Tibial nerve (tissue), 4 donors: ENCODE results near the gene EGFR.

ENCODE experiments used
- EP300 ChIP-seq, 2 donors: sonication (generic); formaldehyde crosslinking; IDR thresholded peaks; one replicate each; pipeline ENCODE4 v1.6.1; 2017; ENCODE audit warnings: antibody characterized with exemption in 2 of 2, mild to moderate bottlenecking in 1 of 2
- TF ChIP-seq, protein P1 (sequence below), 5 experiments: fragments of 200-600 bp in 3 of 5; fragments of 450-650 bp in 2 of 5; sonication (generic) in 3 of 5; IDR thresholded peaks; one replicate each; pipeline ENCODE4 v1.5.1; 2016 to 2019; ENCODE audit warnings: antibody characterized with exemption in 5 of 5, mild to moderate bottlenecking in 3 of 5, moderate library complexity in 2 of 5

DNA sequence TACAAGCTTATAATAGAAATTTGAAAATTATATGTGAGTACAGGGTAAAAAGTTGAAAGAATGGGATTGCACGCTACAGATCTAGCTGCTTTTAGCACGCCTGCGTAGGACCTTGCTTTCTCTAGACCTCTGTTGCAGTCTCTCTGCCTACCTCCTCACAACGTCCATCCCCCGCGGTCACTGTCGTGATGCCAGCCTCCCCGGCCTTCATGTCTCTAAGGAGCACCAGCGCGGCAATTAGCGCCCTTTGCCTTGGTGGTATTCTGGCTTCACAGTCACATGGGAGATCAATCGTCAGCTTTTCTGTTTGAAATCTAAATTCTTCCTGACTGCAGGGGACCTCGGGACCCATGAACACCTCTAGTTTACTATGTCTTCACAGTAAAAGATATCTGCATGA is 131.3 kb downstream of the EGFR start:
- no peak for TF ChIP-seq EP300 (IDR thresholded peaks at IDR 0.05)
- TF ChIP-seq, protein P1, sequence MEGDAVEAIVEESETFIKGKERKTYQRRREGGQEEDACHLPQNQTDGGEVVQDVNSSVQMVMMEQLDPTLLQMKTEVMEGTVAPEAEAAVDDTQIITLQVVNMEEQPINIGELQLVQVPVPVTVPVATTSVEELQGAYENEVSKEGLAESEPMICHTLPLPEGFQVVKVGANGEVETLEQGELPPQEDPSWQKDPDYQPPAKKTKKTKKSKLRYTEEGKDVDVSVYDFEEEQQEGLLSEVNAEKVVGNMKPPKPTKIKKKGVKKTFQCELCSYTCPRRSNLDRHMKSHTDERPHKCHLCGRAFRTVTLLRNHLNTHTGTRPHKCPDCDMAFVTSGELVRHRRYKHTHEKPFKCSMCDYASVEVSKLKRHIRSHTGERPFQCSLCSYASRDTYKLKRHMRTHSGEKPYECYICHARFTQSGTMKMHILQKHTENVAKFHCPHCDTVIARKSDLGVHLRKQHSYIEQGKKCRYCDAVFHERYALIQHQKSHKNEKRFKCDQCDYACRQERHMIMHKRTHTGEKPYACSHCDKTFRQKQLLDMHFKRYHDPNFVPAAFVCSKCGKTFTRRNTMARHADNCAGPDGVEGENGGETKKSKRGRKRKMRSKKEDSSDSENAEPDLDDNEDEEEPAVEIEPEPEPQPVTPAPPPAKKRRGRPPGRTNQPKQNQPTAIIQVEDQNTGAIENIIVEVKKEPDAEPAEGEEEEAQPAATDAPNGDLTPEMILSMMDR (IDR thresholded peaks at IDR 0.05), result no peak
